OCI-LY7 (cell line): Measurements from ENCODE around the gene GGA1. TPM values are rescaled to one million over a fixed set of nuclear protein-coding genes. Genes with fewer than 3 reads are reported as not detected.

Source experiments
- BruUV-seq: library from RNA; stranded (reverse); fragments of 400-500 nt; replicated peaks from 2 replicates; lab custom pipeline; 2021; lab: Mats Ljungman, UMichigan
- CTCF ChIA-PET: fragments of 300-600 bp; sonication (Branson Sonifier 250); formaldehyde crosslinking; loops from one replicate; lab custom pipeline; 2022; ENCODE audit warnings: antibody characterized with exemption; ENCODE audit not compliant: unreplicated experiment; lab: Charles Lee
- POLR2A ChIA-PET: fragments of 300-600 bp; sonication (Branson Sonifier 250); formaldehyde crosslinking; loops from one replicate; lab custom pipeline; 2022; ENCODE audit warnings: antibody characterized with exemption; lab: Charles Lee
- DNase-seq: peaks from one replicate; pipeline ENCODE4 v3.0.0-alpha.2; 2015; ENCODE audit warnings: low spot score
- H2AFZ ChIP-seq: fragments of 200-600 bp; sonication (generic), shearing (Covaris generic); 2 replicates; pipeline ENCODE4 v1.6.1; 2014; ENCODE audit warnings: mild to moderate bottlenecking, antibody characterized with exemption, low read length, moderate library complexity
- H3K27ac ChIP-seq: fragments of 200-600 bp; sonication (generic); 2 replicates; pipeline ENCODE4 v1.5.1; 2014; ENCODE audit warnings: mixed run types, low read depth, mild to moderate bottlenecking, moderate library complexity, low read length, inconsistent platforms; ENCODE audit not compliant: poor library complexity, severe bottlenecking
- H3K36me3 ChIP-seq: fragments of 200-600 bp; sonication (generic); 2 replicates; pipeline ENCODE4 v1.6.1; 2014; ENCODE audit warnings: mild to moderate bottlenecking, antibody characterized with exemption, low read length, moderate library complexity, mixed read lengths; ENCODE audit not compliant: insufficient read depth
- H3K4me1 ChIP-seq: fragments of 200-600 bp; sonication (generic); 2 replicates; pipeline ENCODE4 v1.5.1; 2014; ENCODE audit warnings: mild to moderate bottlenecking, low read length; ENCODE audit not compliant: insufficient read depth, poor library complexity, severe bottlenecking
- H3K4me2 ChIP-seq: fragments of 200-600 bp; sonication (generic); 2 replicates; pipeline ENCODE4 v1.6.1; 2014; ENCODE audit warnings: mild to moderate bottlenecking, low read length
- H3K4me3 ChIP-seq: fragments of 200-600 bp; sonication (generic); 2 replicates; pipeline ENCODE4 v1.5.1; 2014; ENCODE audit warnings: mild to moderate bottlenecking, low read depth, low read length; ENCODE audit not compliant: poor library complexity, severe bottlenecking
- H3K79me2 ChIP-seq: fragments of 200-600 bp; sonication (generic); 2 replicates; pipeline ENCODE4 v1.6.1; 2016; ENCODE audit warnings: low read depth, mild to moderate bottlenecking, low read length, moderate library complexity, mixed read lengths; ENCODE audit not compliant: insufficient read depth
- H3K9me2 ChIP-seq: fragments of 200-600 bp; sonication (generic); 2 replicates; pipeline ENCODE4 v1.6.1; 2016; ENCODE audit warnings: mild to moderate bottlenecking, low read length, mixed read lengths; ENCODE audit not compliant: insufficient read depth
- H3K9me3 ChIP-seq: fragments of 200-600 bp; sonication (generic); 2 replicates; pipeline ENCODE4 v1.6.1; 2014; ENCODE audit warnings: mild to moderate bottlenecking, mixed run types, low read length, mixed read lengths
- H4K20me1 ChIP-seq: fragments of 200-600 bp; sonication (generic); 2 replicates; pipeline ENCODE4 v1.6.1; 2014; ENCODE audit warnings: mild to moderate bottlenecking, antibody characterized with exemption, low read length, moderate library complexity, mixed read lengths; ENCODE audit not compliant: insufficient read depth
- CTCF ChIP-seq: fragments of 200-600 bp; sonication (generic); conservative IDR thresholded peaks from 2 replicates; pipeline ENCODE4 v1.5.1; 2014; ENCODE audit warnings: mild to moderate bottlenecking, antibody characterized with exemption, low read length, moderate library complexity, mixed read lengths
- EZH2phosphoT487 ChIP-seq: fragments of 200-600 bp; sonication (generic); IDR thresholded peaks from 2 replicates; pipeline ENCODE4 v1.6.1; 2018; ENCODE audit warnings: low read depth, borderline replicate concordance, mild to moderate bottlenecking, mixed run types, antibody characterized with exemption, low read length, moderate library complexity, mixed read lengths
- intact Hi-C: fragments of 100-400 bp; cut with micrococcal nuclease; formaldehyde crosslinking; loops from one replicate; pipeline ENCODE4 v1.10.0; 2022; ENCODE audit not compliant: unreplicated experiment
- total RNA-seq, 2 experiments: library from RNA; depleted of rRNA in 1 of 2; stranded (reverse); fragments of >200 nt in 1 of 2; shearing (Covaris generic) in 1 of 2; gene quantifications; 2 replicates each; pipeline ENCODE4 v1.2.3, GENCODE V29; 2014 to 2022

The GGA1 gene
- total RNA-seq, 2 experiments from 2014 or later, result 127 to 172 TPM

DNA sequence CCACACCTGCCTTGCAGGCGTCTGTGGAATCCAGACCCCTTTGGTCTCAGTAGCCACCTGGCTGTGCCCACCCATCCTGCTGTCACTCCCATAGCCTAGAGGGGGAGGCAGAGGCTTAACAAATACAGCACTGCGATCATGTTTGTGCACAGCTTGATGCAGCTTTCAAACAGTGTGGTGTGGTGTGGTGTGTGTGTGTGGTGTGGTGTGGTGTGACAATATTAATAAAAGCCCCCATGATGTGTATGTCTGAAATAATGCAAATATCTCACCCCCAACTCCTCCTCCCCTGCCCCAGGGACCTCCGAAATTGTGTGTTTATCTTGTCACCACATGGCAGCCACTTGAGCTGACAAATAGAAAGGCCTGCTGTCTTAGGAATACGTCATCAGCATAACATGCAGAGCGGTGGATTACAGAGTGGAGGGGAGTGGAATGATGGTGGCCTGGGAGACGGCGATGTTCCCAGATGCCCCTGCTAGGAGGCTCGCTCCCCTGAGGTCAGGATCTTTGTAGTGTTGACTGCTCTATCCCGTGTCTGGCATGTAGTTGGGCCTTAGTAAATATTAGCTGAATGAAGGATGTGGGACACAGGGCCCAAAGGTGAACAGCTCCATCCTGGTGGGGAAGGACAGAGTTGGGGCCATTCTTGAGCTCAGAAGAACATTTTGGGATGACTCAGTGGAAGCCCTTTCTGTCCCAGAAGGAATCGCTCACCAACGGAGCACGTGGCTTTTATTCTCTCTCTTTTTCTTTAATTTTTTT lies 52.7 kb downstream of the GGA1 start:
- H3K9me2 ChIP-seq, result no peaks in the 10 kb centered on the region
- TSS peak; percentile 61 for BruUV-seq
- peak overlapping the region; percentile 95 for H3K4me2 ChIP-seq
- H3K4me3 ChIP-seq, result peak overlapping the region; percentile 90
- H3K4me1 ChIP-seq, result peaks cover 32% of the 10 kb centered on the region
- peaks cover 20% of the 10 kb centered on the region for H4K20me1 ChIP-seq
- H3K79me2 ChIP-seq, result peaks cover 61% of the 10 kb centered on the region
- H3K9me3 ChIP-seq, result no peaks in the 10 kb centered on the region
- TF ChIP-seq EZH2phosphoT487 (no peak), CTCF (peak; percentile 71)
- H2AFZ ChIP-seq, result no peak overlapping the region
- peak; percentile 57 for DNase-seq
- CTCF ChIA-PET, result interaction anchor here (0.5 to 1.1 kb wide), 3 partner anchors 10 to 24 kb away, joined by 3 to 4 read pairs (median 3); no protein-coding TSS in a partner anchor
- peak overlapping the region; percentile 49 for H3K27ac ChIP-seq
- POLR2A ChIA-PET, result interaction anchor here (0.7 to 1.1 kb wide), 2 partner anchors 11 to 26 kb away, joined by 3 read pairs; no protein-coding TSS in a partner anchor
- intact Hi-C loops, result loop anchor here (1.0 kb wide), 1 partner anchor 20 kb away; no protein-coding TSS in a partner anchor
- peaks cover 55% of the 10 kb centered on the region for H3K36me3 ChIP-seq

DNA sequence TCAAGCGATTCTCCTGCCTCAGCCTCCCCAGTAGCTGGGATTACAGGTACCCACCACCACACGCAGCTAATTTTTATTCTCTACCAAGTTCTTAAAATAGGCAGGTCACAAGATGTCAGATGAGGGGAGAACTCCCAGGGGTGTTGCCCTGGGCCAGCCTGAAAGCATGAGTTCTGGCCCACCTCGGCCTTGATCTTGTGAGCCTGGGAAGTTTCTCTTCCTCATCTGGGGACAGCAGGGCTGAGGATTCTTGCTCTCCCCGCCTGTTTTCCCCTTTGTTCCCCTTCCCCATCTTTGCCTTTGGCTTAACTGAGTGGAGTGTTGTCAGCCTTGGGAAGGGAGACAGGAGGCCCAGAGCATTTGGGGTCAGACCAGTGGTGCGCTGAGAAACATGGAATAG lies 53.4 kb downstream of the GGA1 start:
- H3K4me1 ChIP-seq, result peaks cover 32% of the 10 kb centered on the region
- ChIA-PET POLR2A (no interaction called here), CTCF (interaction anchor here (1.1 kb wide), 1 partner anchor 23 kb away, joined by 4 read pairs; no protein-coding TSS in a partner anchor)
- peak overlapping the region; percentile 37 for H3K27ac ChIP-seq
- H3K79me2 ChIP-seq, result peaks cover 61% of the 10 kb centered on the region
- no TSS peak for BruUV-seq
- H4K20me1 ChIP-seq, result peaks cover 20% of the 10 kb centered on the region
- peaks cover 62% of the 10 kb centered on the region for H3K36me3 ChIP-seq
- H3K9me2 ChIP-seq, result no peaks in the 10 kb centered on the region
- H2AFZ ChIP-seq, result no peak overlapping the region
- DNase-seq, result peak; percentile 33
- intact Hi-C loops, result no loop called here
- H3K4me3 ChIP-seq, result peak overlapping the region; percentile 4
- no peak for TF ChIP-seq EZH2phosphoT487
- no peak for TF ChIP-seq CTCF
- no peaks in the 10 kb centered on the region for H3K9me3 ChIP-seq
- peak overlapping the region; percentile 95 for H3K4me2 ChIP-seq
